HG02870 (cell line): ENCODE measurements around the gene TRIM72.
"Not testable (repeated sequence)": the region's sequence is repeated elsewhere in the genome, so short reads cannot be mapped to it uniquely, and the experiment has no call there.

Source experiments
- ATAC-seq: cut with Tn5 transposase; IDR thresholded peaks from one replicate; pipeline ENCODE4 v1.9.1; 2021; ENCODE audit warnings: mild to moderate bottlenecking, moderate library complexity; ENCODE audit not compliant: unreplicated experiment

The TRIM72 gene

GRCh38 chr16:31251435-31251834 is 37.5 kb downstream of the TRIM72 start:
- ATAC-seq = no peak

DNA sequence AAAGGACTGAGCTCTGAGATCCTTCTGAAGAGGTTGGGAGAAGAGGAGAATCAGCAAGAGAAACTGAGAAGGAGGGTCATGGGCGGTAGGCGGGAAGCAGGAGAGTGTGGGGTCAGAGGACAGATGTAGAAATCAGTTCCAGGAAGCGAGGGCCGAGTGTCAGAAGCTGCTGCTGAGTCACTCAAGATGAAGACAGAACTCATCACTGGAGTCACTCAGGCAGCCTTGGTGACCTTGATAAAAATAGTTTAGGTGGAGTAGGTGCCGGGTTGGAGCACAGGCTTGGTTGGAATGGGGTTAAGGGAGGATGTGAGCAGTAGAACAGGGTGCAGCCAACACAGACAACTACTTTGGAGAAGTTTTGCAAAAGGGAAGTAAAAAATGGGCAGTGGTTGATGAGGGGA is 39.7 kb downstream of the TRIM72 start:
- ATAC-seq = no peak

DNA sequence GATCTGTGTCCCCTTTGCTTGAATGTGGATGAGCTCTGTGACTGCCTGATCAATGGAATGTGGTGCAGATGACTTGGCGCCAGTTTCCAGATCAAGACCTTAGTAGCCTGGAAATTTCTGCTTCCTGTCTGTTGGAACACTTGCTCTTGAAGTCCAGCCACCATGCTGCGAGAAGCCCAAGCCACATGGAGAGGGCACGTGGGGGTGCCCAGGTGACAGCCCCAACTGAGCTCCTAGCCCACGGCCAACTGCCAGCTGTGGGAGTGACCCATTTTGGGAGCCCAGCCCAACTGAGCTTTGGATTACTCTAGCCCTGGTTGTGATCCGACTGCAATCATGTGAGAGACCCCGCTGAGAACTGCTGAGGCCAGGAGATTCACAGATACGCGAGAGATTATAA is 42.5 kb downstream of the TRIM72 start:
- no peak for ATAC-seq

DNA sequence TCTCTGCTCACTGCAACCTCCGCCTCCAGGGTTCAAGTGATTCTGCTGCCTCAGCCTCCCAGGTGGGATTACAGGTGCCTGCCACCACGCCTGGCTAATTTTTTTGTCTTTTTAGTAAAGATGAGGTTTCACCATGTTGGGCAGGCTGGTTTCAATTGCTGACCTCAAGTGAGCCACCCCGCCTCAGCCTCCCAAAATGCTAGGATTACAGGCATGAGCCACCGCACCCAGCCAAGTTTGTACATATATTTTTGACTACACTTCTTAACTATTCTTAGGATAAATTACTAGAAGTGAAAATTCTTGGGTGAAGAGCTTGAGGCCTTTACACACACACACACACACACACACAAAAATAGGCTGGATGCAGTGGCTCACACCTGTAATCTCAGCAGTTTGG is 44.4 kb downstream of the TRIM72 start:
- no peak for ATAC-seq

- no peak for ATAC-seq
These were observed 46.4 kb downstream of the TRIM72 start for GRCh38 chr16:31260136-31260931.

GRCh38 chr16:31262084-31262483 is 48.2 kb downstream of the TRIM72 start:
- ATAC-seq = no peak

DNA sequence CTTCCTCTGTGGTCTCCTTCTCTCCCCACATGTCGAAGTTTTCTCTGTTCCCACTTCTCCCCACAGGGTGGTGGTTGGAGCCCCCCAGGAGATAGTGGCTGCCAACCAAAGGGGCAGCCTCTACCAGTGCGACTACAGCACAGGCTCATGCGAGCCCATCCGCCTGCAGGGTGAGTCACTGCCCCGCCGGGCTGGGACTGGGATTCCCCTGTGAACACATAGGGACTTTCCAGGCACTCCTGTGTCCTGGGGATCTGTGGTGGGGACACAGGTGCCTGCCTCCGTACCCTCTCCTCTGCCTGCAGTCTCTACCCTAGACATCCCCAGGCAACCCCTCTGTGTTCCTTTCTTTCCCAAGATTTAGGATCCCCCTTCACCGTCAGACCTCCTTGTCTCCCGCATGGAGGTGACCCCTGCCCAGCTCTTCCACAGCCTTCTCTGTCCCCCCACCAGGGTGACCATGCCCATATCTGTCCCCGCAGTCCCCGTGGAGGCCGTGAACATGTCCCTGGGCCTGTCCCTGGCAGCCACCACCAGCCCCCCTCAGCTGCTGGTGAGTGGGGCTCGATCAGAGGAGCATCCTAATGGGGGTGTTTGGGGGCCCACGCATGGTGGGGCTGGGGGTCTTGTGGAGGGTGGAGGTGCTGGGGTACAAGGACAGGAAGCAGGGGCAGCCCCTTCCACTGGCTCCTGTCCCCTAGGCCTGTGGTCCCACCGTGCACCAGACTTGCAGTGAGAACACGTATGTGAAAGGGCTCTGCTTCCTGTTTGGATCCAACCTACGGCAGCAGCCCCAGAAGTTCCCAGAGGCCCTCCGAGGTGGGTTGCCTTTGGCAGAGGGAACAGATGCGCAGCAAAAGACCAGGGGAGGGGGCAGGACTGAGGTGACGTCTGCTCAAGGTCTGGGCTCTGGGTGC is 51.7 kb downstream of the TRIM72 start:
- ATAC-seq = peak; percentile 77

- no peak for ATAC-seq
These were observed 53.6 kb downstream of the TRIM72 start for GRCh38 chr16:31267332-31268032.

- no peak for ATAC-seq
These were observed 54.1 kb downstream of the TRIM72 start for GRCh38 chr16:31268033-31268365.

- ATAC-seq = no peak
These were observed 55.0 kb downstream of the TRIM72 start for GRCh38 chr16:31268891-31269290.

- ATAC-seq = no peak
These were observed 55.6 kb downstream of the TRIM72 start for GRCh38 chr16:31269541-31269940.

GRCh38 chr16:31269973-31270372 is 56.1 kb downstream of the TRIM72 start:
- not testable (repeated sequence) for ATAC-seq

DNA sequence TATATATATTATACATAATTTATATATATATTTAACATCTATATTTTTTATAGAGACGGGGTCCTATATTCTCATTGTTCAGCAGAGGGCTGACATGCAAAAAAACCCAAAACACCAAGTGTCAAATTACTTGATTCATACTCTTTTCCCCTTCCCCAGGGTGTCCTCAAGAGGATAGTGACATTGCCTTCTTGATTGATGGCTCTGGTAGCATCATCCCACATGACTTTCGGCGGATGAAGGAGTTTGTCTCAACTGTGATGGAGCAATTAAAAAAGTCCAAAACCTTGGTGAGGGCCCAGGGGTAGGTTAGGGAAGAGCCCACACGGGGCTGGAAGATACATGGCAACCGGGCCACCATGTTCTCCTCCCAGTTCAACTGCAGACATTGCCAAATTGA is 56.9 kb downstream of the TRIM72 start:
- no peak for ATAC-seq

DNA sequence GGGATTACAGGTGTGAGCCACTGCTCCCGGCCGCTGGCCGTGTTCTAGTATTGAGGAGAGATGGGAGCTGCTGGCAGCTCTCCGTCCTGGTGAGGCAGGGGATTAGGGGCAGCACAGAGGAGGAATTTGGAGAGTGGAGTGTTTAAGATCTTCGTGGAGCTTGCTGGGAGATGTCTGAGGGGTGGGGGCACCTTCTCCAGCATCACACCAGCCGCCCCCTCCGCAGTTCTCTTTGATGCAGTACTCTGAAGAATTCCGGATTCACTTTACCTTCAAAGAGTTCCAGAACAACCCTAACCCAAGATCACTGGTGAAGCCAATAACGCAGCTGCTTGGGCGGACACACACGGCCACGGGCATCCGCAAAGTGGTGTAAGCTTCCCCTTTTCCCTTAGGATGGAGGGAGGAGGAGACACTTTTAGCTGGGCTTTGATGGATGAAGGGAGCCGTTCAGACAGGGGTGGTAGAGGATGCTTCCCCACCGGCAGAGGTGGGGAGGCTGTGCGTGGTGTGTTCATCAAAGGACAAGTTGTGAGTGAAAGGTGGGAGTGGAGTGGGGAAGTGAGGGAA is 57.8 kb downstream of the TRIM72 start:
- ATAC-seq = no peak

GRCh38 chr16:31273187-31273586 is 59.3 kb downstream of the TRIM72 start:
- no peak for ATAC-seq

GRCh38 chr16:31273676-31274075 is 59.8 kb downstream of the TRIM72 start:
- ATAC-seq = no peak

DNA sequence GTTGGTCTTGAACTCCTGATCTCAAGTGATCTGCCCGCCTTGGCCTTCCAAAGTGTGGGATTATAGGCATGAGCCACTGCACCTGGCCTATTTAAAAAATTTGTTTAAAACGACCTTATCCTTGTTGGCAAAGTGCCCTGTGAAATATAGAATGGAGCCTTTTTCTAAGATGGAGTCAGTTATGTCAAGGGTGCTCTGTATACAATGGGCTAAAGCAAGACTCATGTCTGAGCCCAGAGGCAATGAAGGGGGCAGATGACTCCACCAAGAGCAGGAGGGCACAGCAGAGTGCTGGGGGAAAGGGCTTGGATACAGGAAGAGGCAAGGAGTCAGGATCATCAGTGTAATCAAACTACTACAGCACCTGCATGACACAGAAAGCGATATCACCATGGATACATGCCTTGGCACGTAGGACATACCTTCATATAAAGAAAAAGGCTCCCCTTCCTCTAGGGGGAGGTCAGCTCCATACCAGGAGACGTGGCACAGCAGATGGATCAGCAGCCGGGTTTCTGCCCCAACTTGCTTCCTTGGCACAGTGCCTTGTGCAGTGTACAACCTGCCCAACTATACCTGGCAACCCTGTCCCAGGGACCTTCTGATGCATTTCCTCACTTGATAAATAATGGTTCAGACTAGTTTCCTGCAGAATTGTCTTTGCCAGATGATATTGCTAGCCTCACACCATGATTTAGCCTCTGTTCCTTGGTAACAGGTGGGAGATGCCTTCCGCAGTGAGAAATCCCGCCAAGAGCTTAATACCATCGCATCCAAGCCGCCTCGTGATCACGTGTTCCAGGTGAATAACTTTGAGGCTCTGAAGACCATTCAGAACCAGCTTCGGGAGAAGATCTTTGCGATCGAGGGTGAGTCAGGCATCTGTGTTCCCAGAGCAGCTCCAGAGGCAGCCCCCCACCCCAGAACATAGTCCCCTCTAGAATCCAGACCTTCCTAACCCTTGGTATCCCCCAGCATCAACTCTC is 61.2 kb downstream of the TRIM72 start:
- no peak for ATAC-seq

DNA sequence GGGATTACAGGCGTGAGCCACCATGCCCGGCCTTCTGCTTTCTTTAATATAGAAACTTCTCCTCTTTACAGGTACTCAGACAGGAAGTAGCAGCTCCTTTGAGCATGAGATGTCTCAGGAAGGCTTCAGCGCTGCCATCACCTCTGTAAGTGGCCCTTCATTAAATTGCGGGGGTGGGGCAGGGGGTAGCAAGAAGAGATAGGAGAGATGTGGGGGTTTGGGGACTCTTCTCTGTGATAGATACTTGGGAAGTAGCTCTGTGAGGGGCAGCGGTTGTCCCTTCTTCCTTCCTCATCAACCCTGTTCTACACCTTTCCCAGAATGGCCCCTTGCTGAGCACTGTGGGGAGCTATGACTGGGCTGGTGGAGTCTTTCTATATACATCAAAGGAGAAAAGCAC is 62.7 kb downstream of the TRIM72 start:
- ATAC-seq = no peak

GRCh38 chr16:31277659-31278260 is 63.8 kb downstream of the TRIM72 start:
- no peak for ATAC-seq

DNA sequence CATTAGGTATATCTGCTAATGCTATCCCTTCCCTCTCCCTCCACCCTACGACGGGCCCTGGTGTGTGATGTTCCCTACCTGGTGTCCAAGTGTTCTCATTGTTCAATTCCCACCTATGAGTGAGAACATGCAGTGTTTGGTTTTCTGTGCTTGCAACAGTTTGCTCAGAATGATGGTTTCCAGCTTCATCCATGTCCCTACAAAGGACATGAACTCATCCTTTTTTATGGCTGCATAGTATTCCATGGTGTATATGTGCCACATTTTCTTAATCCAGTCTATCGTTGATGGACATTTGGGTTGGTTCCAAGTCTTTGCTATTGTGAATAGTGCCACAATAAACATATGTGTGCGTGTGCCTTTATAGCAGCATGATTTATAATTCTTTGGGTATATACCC is 64.9 kb downstream of the TRIM72 start:
- ATAC-seq = not testable (repeated sequence)
